ENCODE results near the gene NHS. TPM values are rescaled to one million over a fixed set of nuclear protein-coding genes. Genes with fewer than 3 reads are reported as not detected.
A peak's percentile ranks its signal among the peaks of the same experiment; 100 is the strongest.

Gene NHS
- total and polyA plus RNA-seq, 2 of the 4 experiments (the other 2 are of a cell fraction): 0.36 to 0.90 TPM

DNA sequence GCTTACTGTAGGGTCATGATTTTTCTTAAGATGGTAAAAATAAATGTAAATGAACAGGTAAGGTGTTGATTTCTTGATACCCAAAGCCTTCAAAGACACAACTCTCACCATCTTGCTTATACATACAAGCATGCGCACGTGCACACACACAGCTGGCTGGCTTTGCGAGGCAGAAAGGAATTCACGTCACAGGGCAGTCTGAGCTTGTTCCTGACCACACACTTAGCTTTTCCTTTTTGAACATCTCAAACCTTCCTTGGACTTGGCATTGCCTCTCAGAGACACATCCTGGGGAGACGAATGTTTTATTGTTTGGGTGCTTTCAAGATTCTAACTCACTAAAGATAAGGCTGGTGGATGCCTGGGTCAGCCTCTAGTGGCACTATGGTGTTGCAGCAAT, 175.0 kb downstream of the NHS start:
- Histone ChIP-seq H4K20me1 (ENCODE audit: insufficient read depth, low read length) (no peaks in the 10 kb centered on the region), H3K14ac (replicated peaks; ENCODE audit: low read depth, low read length) (no peak overlapping the region), H3K9me3 (ENCODE audit: control insufficient read depth, insufficient read depth, low read length) (no peaks in the 10 kb centered on the region), H3K79me1 (ENCODE audit: low read depth in 1 of 2, low read length in 2 of 2) (peaks cover 0 to 2% of the 10 kb centered on the region in 2 experiments; a peak in 1 of 4 replicates), H3K4me1 (ENCODE audit: control insufficient read depth, insufficient read depth, low read length) (peaks cover 15% of the 10 kb centered on the region), H4K5ac (ENCODE audit: low read depth, low read length) (no peak overlapping the region), H2BK20ac (ENCODE audit: low read depth, low read length) (0 out of 2 replicates have a peak overlapping the region, but pooled peaks have one; percentile 20), H3K9ac (ENCODE audit: low read depth, low read length) (no peak overlapping the region), H3K56ac (ENCODE audit: extremely low read depth, insufficient read depth, low read length) (no peak overlapping the region), H2BK120ac (ENCODE audit: low read depth, low read length) (no peak overlapping the region), H3K18ac (ENCODE audit: low read depth, low read length) (no peak overlapping the region), H3K27ac (ENCODE audit: insufficient read depth, low read length) (no peak overlapping the region), H3K9me1 (ENCODE audit: insufficient read depth, low read length) (peaks cover 16% of the 10 kb centered on the region), H2BK5ac (ENCODE audit: low read depth, low read length, poor library complexity, severe bottlenecking) (no peak overlapping the region), H3K23ac (ENCODE audit: low read depth, low read length) (no peak overlapping the region), H3K4me2 (ENCODE audit: low read depth, low read length) (no peak overlapping the region), H4K91ac (ENCODE audit: insufficient read depth, low read depth, low read length) (no peak overlapping the region), H2BK15ac (ENCODE audit: low read depth, low read length) (no peak overlapping the region), H4K8ac (ENCODE audit: low read depth in 2 of 2, low read length in 2 of 2) (no peak overlapping the region), H2AFZ (replicated peaks; ENCODE audit: low read length, poor library complexity) (no peak overlapping the region), H3K36me3 (ENCODE audit: control insufficient read depth, insufficient read depth, low read length) (no peaks in the 10 kb centered on the region), H3K27me3 (ENCODE audit: control insufficient read depth, insufficient read depth, low read length) (peaks cover 2% of the 10 kb centered on the region; the same call in 1 of the 2 replicates), H2AK9ac (replicated peaks; ENCODE audit: low read depth, low read length, poor library complexity) (no peak overlapping the region), H3K4me3 (ENCODE audit: insufficient read depth, low read depth, low read length) (no peak overlapping the region), H3K4ac (ENCODE audit: low read depth, low read length) (no peak overlapping the region), H2AK5ac (ENCODE audit: low read depth, low read length) (no peak overlapping the region)
- no peak for ATAC-seq (ENCODE audit: low read depth)
- no CpG with 5 or more reads among the region's 5 CpGs for WGBS, 2 experiments (ENCODE audit: extremely low coverage in 2 of 2, insufficient read length in 1 of 2)
- ChIA-PET POLR2A (ENCODE audit: unreplicated experiment) (no interaction called here), CTCF (interaction anchor here (1.0 kb wide), 1 partner anchor 41 kb away, joined by 3 read pairs; no protein-coding TSS in a partner anchor)
- dilution Hi-C loops (cut with HindIII; ENCODE audit: low sequenced_read_pairs, unreplicated experiment) (no loop called here), in situ Hi-C loops (cut with MboI; ENCODE audit: low sequenced_read_pairs) (no loop called here), intact Hi-C loops (cut with micrococcal nuclease) (no loop called here)
- DNase-seq: no peak
- TF ChIP-seq MAZ (IDR thresholded peaks at IDR 0.05; ENCODE audit: borderline replicate concordance, low read depth, low read length): no peak
- no peak for TF ChIP-seq BHLHE40 (IDR thresholded peaks at IDR 0.05; ENCODE audit: low read depth, low read length)
- no peak for TF ChIP-seq MXI1 (IDR thresholded peaks at IDR 0.05; ENCODE audit: borderline replicate concordance, low read depth, low read length)
- no peak for TF ChIP-seq SMC3 (IDR thresholded peaks at IDR 0.05; ENCODE audit: low read depth, low read length)
- no peak for TF ChIP-seq CHD1 (IDR thresholded peaks at IDR 0.05; ENCODE audit: low read depth, low read length)
- TF ChIP-seq, protein P1, sequence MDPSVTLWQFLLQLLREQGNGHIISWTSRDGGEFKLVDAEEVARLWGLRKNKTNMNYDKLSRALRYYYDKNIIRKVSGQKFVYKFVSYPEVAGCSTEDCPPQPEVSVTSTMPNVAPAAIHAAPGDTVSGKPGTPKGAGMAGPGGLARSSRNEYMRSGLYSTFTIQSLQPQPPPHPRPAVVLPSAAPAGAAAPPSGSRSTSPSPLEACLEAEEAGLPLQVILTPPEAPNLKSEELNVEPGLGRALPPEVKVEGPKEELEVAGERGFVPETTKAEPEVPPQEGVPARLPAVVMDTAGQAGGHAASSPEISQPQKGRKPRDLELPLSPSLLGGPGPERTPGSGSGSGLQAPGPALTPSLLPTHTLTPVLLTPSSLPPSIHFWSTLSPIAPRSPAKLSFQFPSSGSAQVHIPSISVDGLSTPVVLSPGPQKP (IDR thresholded peaks at IDR 0.05; ENCODE audit: borderline replicate concordance, low read depth, low read length): no peak
- no peak for TF ChIP-seq RCOR1 (IDR thresholded peaks at IDR 0.05; ENCODE audit: insufficient replicate concordance, low read length)
- TF ChIP-seq, protein P2, sequence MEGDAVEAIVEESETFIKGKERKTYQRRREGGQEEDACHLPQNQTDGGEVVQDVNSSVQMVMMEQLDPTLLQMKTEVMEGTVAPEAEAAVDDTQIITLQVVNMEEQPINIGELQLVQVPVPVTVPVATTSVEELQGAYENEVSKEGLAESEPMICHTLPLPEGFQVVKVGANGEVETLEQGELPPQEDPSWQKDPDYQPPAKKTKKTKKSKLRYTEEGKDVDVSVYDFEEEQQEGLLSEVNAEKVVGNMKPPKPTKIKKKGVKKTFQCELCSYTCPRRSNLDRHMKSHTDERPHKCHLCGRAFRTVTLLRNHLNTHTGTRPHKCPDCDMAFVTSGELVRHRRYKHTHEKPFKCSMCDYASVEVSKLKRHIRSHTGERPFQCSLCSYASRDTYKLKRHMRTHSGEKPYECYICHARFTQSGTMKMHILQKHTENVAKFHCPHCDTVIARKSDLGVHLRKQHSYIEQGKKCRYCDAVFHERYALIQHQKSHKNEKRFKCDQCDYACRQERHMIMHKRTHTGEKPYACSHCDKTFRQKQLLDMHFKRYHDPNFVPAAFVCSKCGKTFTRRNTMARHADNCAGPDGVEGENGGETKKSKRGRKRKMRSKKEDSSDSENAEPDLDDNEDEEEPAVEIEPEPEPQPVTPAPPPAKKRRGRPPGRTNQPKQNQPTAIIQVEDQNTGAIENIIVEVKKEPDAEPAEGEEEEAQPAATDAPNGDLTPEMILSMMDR (conservative IDR thresholded peaks at IDR 0.05; ENCODE audit: low read depth, low read length): no peak
- TF ChIP-seq FOS (IDR thresholded peaks at IDR 0.05; ENCODE audit: low read depth, low read length): no peak
- TF ChIP-seq, protein P3, sequence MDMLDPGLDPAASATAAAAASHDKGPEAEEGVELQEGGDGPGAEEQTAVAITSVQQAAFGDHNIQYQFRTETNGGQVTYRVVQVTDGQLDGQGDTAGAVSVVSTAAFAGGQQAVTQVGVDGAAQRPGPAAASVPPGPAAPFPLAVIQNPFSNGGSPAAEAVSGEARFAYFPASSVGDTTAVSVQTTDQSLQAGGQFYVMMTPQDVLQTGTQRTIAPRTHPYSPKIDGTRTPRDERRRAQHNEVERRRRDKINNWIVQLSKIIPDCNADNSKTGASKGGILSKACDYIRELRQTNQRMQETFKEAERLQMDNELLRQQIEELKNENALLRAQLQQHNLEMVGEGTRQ (IDR thresholded peaks at IDR 0.05; ENCODE audit: low read depth, low read length): no peak
- TF ChIP-seq POLR2A (IDR thresholded peaks at IDR 0.05; ENCODE audit: low read depth, low read length): no peak
- no peak for TF ChIP-seq NFE2L2 (IDR thresholded peaks at IDR 0.05; ENCODE audit: low read depth, low read length)
- no peak for TF ChIP-seq CEBPB (IDR thresholded peaks at IDR 0.05; ENCODE audit: low read depth, low read length)
- no peak for TF ChIP-seq RFX5 (IDR thresholded peaks at IDR 0.05; ENCODE audit: low read depth, low read length)
- no TSS peak for BruUV-seq (replicated peaks)
